Smooth muscle cell (in vitro differentiated cells): Measurements from ENCODE around the gene CCL2. TPM values are rescaled to one million over a fixed set of nuclear protein-coding genes. Genes with fewer than 3 reads are reported as not detected.
A peak's percentile ranks its signal among the peaks of the same experiment; 100 is the strongest.

Source experiments
- DNase-seq: peaks from one replicate; lab custom pipeline; 2025; ENCODE audit not compliant: unreplicated experiment; lab: John Stamatoyannopoulos, UW
- H2AFZ ChIP-seq: fragments of 200-600 bp; sonication (generic); 2 replicates; pipeline ENCODE4 v1.6.0; 2016; ENCODE audit warnings: antibody characterized with exemption, low read depth, mild to moderate bottlenecking
- H3F3A ChIP-seq: fragments of 200-600 bp; sonication (generic); 2 replicates; pipeline ENCODE4 v1.6.0; 2017; ENCODE audit warnings: antibody characterized with exemption, low read depth
- H3K27ac ChIP-seq: fragments of 200-600 bp; sonication (generic); 2 replicates; pipeline ENCODE4 v1.5.1; 2016; ENCODE audit warnings: low read depth, mild to moderate bottlenecking
- H3K27me3 ChIP-seq: fragments of 200-600 bp; sonication (generic); 2 replicates; pipeline ENCODE4 v1.6.1; 2016; ENCODE audit warnings: low read depth, mild to moderate bottlenecking
- H3K36me3 ChIP-seq: fragments of 200-600 bp; sonication (generic); 2 replicates; pipeline ENCODE4 v1.5.1; 2016; ENCODE audit warnings: low read depth
- H3K4me1 ChIP-seq: fragments of 200-600 bp; sonication (generic); 2 replicates; pipeline ENCODE4 v1.5.1; 2016; ENCODE audit warnings: low read depth
- H3K4me2 ChIP-seq: fragments of 200-600 bp; sonication (generic); 2 replicates; pipeline ENCODE4 v1.6.0; 2016; ENCODE audit warnings: mild to moderate bottlenecking
- H3K4me3 ChIP-seq: fragments of 200-600 bp; sonication (generic); 2 replicates; pipeline ENCODE4 v1.5.1; 2016; ENCODE audit warnings: mild to moderate bottlenecking
- H3K79me2 ChIP-seq: fragments of 200-600 bp; sonication (generic); 2 replicates; pipeline ENCODE4 v1.6.0; 2016; ENCODE audit warnings: low read depth, mild to moderate bottlenecking
- H3K9ac ChIP-seq: fragments of 200-600 bp; sonication (generic); 2 replicates; pipeline ENCODE4 v1.6.0; 2016; ENCODE audit warnings: low read depth
- H3K9me3 ChIP-seq: fragments of 200-600 bp; sonication (generic); replicated peaks from 2 replicates; pipeline ENCODE4 v1.5.1; 2016; ENCODE audit warnings: low read depth
- H4K20me1 ChIP-seq: fragments of 200-600 bp; sonication (generic); 2 replicates; pipeline ENCODE4 v1.6.0; 2016; ENCODE audit warnings: low read depth
- WGBS: methylation state at CpG from one replicate; pipeline ENCODE4 v1.1.7; 2016; ENCODE audit warnings: low lambda C conversion rate; 5-methylcytosine and 5-hydroxymethylcytosine counted together
- polyA plus RNA-seq: library from polyadenylated mRNA; unstranded; fragments of >200 nt; fragmentation: Nextera tagmentation; extraction: Ambion mirVana; gene quantifications from 2 replicates; pipeline ENCODE4 v1.2.1, GENCODE V29; 2016
- total RNA-seq: library from RNA; depleted of rRNA; stranded (reverse); fragments of >200 nt; gene quantifications from 2 replicates; pipeline ENCODE4 v1.2.3, GENCODE V29; 2014
- TF ChIP-seq, protein P1 (sequence below): fragments of 200-600 bp; sonication (generic); IDR thresholded peaks from 2 replicates; pipeline ENCODE4 v1.5.1; 2017; ENCODE audit warnings: borderline replicate concordance, mild to moderate bottlenecking, antibody characterized with exemption; ENCODE audit not compliant: insufficient read depth, poor library complexity, severe bottlenecking

CCL2 gene
- total and polyA plus RNA-seq, 2 experiments from 2014 or later, result 33.2 to 36.5 TPM

DNA sequence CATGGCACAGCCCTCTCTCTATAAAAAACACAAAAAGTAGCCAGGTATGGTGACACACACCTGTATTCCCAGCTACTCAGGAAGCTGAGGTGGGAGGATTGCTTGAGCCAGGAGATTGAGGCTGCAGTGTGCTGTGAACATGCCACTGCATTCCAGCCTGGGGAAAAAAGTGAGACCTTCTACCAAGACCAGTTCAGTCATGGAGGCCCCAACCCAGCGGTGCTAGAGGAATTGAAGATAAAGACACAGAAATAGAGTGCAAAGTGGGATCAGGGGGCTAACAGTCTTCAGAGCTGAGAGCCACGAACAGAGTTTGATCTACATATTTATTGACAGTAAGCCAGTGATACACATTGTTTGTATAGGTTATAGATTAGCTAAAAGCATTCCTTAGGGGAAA is 48.5 kb downstream of the CCL2 start:
- H3F3A ChIP-seq, result peaks cover 6% of the 10 kb centered on the region
- H3K9ac ChIP-seq, result no peak overlapping the region
- H2AFZ ChIP-seq, result no peak overlapping the region
- TF ChIP-seq, protein P1, sequence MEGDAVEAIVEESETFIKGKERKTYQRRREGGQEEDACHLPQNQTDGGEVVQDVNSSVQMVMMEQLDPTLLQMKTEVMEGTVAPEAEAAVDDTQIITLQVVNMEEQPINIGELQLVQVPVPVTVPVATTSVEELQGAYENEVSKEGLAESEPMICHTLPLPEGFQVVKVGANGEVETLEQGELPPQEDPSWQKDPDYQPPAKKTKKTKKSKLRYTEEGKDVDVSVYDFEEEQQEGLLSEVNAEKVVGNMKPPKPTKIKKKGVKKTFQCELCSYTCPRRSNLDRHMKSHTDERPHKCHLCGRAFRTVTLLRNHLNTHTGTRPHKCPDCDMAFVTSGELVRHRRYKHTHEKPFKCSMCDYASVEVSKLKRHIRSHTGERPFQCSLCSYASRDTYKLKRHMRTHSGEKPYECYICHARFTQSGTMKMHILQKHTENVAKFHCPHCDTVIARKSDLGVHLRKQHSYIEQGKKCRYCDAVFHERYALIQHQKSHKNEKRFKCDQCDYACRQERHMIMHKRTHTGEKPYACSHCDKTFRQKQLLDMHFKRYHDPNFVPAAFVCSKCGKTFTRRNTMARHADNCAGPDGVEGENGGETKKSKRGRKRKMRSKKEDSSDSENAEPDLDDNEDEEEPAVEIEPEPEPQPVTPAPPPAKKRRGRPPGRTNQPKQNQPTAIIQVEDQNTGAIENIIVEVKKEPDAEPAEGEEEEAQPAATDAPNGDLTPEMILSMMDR, result no peak
- no peaks in the 10 kb centered on the region for H3K9me3 ChIP-seq
- H3K36me3 ChIP-seq, result no peaks in the 10 kb centered on the region
- no peak for DNase-seq
- no peak overlapping the region for H3K27ac ChIP-seq
- H3K27me3 ChIP-seq, result peaks cover 3% of the 10 kb centered on the region
- peaks cover 4% of the 10 kb centered on the region for H3K4me1 ChIP-seq
- H3K4me3 ChIP-seq, result no peak overlapping the region
- no peak overlapping the region for H3K4me2 ChIP-seq
- no peaks in the 10 kb centered on the region for H4K20me1 ChIP-seq
- H3K79me2 ChIP-seq, result no peaks in the 10 kb centered on the region
- WGBS, result 94% methylated on average over 2 of the region's 2 CpGs

DNA sequence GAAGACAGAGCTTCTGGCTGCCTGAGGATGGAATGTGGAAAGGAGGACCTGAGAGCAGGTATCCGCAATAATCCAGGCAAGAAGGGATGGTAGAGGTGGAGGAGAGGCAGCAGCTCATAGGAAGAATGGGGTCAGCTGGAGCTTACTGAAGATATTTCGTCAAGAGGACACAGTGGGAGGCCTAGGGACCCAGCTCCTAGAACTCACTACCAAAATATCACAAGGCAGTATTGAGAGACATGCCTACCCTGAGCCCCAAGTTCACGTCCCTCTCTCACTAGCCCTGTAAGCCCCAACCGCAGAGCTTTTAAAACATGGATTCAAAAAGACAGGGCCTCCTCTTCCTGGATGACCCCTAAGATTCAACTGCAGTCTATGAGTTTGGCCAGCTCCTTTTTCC is 50.0 kb downstream of the CCL2 start:
- H3K4me2 ChIP-seq, result no peak overlapping the region
- no peak for DNase-seq
- peaks cover 4% of the 10 kb centered on the region for H3K4me1 ChIP-seq
- no peaks in the 10 kb centered on the region for H3K79me2 ChIP-seq
- H3K27me3 ChIP-seq, result peaks cover 3% of the 10 kb centered on the region
- 78% methylated on average over 4 of the region's 4 CpGs for WGBS
- no peak overlapping the region for H2AFZ ChIP-seq
- H3K36me3 ChIP-seq, result no peaks in the 10 kb centered on the region
- TF ChIP-seq, protein P1, result no peak
- H3K27ac ChIP-seq, result no peak overlapping the region
- H4K20me1 ChIP-seq, result no peaks in the 10 kb centered on the region
- peaks cover 5% of the 10 kb centered on the region for H3F3A ChIP-seq
- H3K9me3 ChIP-seq, result no peaks in the 10 kb centered on the region
- H3K9ac ChIP-seq, result no peak overlapping the region
- no peak overlapping the region for H3K4me3 ChIP-seq

DNA sequence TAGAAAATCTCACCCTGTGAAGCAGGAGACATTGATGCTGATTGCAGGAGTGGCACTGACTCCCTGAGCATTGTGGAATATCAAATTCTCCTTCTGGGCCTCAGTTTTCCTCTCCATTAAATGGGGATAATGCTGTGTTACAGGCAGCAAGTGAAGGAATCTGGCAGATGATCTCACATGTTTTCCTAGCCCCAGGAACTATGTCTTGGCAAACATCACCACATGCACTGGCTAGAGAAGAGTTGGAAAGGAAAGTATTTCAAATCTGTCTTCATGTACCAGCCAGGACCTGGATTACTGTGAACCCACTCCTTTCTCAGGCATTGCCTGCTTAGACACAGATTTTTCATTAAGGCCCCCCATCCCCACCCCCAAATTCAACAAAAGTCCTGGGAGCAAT is 50.5 kb downstream of the CCL2 start:
- H3K27me3 ChIP-seq, result peaks cover 3% of the 10 kb centered on the region
- TF ChIP-seq, protein P1, result no peak
- no peaks in the 10 kb centered on the region for H4K20me1 ChIP-seq
- no peak overlapping the region for H2AFZ ChIP-seq
- H3K4me2 ChIP-seq, result no peak overlapping the region
- no peaks in the 10 kb centered on the region for H3K9me3 ChIP-seq
- peaks cover 4% of the 10 kb centered on the region for H3K4me1 ChIP-seq
- H3K36me3 ChIP-seq, result no peaks in the 10 kb centered on the region
- no peak overlapping the region for H3K27ac ChIP-seq
- H3K9ac ChIP-seq, result no peak overlapping the region
- H3F3A ChIP-seq, result peaks cover 5% of the 10 kb centered on the region
- H3K79me2 ChIP-seq, result no peaks in the 10 kb centered on the region
- no peak for DNase-seq
- no peak overlapping the region for H3K4me3 ChIP-seq

DNA sequence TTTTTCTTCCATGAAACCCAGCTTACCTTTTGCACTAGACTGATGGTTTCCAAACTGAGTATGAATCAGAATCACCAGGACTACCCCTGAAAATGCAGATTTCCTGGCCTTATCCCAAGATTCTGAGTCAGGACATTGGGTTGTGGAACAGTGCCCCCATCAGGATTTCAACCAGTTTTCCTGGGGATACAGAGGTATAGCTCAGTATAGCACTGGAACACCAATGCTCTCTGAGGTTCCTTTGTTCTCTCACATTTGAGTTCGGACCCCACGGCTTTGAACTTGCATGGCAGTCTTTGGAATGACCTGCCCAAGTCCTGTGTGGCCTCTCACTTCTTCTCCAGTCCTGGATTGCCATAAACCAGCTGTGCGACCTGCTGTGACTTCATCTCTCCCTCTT is 51.4 kb downstream of the CCL2 start:
- Histone ChIP-seq H3K79me2 (no peaks in the 10 kb centered on the region), H3K4me1 (no peaks in the 10 kb centered on the region), H3K4me3 (no peak overlapping the region), H3K4me2 (no peak overlapping the region), H3K9me3 (no peaks in the 10 kb centered on the region), H3K27ac (no peak overlapping the region), H3K9ac (no peak overlapping the region), H4K20me1 (no peaks in the 10 kb centered on the region), H3K27me3 (peaks cover 3% of the 10 kb centered on the region), H3F3A (no peaks in the 10 kb centered on the region), H2AFZ (no peak overlapping the region), H3K36me3 (no peaks in the 10 kb centered on the region)
- TF ChIP-seq, protein P1, result peak; percentile 28
- no peak for DNase-seq
- WGBS, result 74% methylated on average over 3 of the region's 3 CpGs

Other genes with a start within 250 kb of the CCL2 start
- gene CCL7, start 14.9 kb downstream of the CCL2 start, total RNA-seq, result 0.31 and 0.36 TPM in 2 replicates
- 0.27 and 0.74 TPM in 2 replicates for gene CCL7, start 14.9 kb downstream of the CCL2 start, polyA plus RNA-seq
- gene CCL11, start 30.5 kb downstream of the CCL2 start, total RNA-seq, result not detected in 2 replicates
- gene CCL11, start 30.5 kb downstream of the CCL2 start, polyA plus RNA-seq, result not detected in 2 replicates
- not detected in 2 replicates for gene CCL8, start 64.2 kb downstream of the CCL2 start, total RNA-seq
- gene CCL8, start 64.2 kb downstream of the CCL2 start, polyA plus RNA-seq, result not detected in 2 replicates
- gene CCL13, start 101.2 kb downstream of the CCL2 start, total RNA-seq, result not detected in 2 replicates
- gene CCL13, start 101.2 kb downstream of the CCL2 start, polyA plus RNA-seq, result not detected in 2 replicates
- gene CCL1, start 107.9 kb downstream of the CCL2 start, total RNA-seq, result not detected in 2 replicates
- not detected in 2 replicates for gene CCL1, start 107.9 kb downstream of the CCL2 start, polyA plus RNA-seq